HepG2 (cell line): ENCODE results near the gene HIVEP2. TPM values are rescaled to one million over a fixed set of nuclear protein-coding genes. Genes with fewer than 3 reads are reported as not detected.

Experiments used
- ATAC-seq: fragments of 200-7000 bp; cut with Tn5 transposase; 3 replicates; pipeline ENCODE4 v1.9.1; 2020; ENCODE audit warnings: mild to moderate bottlenecking, moderate library complexity
- BruUV-seq: library from RNA; stranded (reverse); fragments of 400-500 nt; replicated peaks from 2 replicates; lab custom pipeline; 2021; lab: Mats Ljungman, UMichigan
- CTCF ChIA-PET: fragments of 300-600 bp; formaldehyde crosslinking; extraction: SDS; loops from one replicate; lab custom pipeline; 2021; ENCODE audit warnings: low total read pairs, inconsistent platforms, low intra/inter-chr PET ratio; lab: Yijun Ruan, JAX
- POLR2A ChIA-PET: fragments of 350-600 bp; sonication (Branson Sonifier 250); formaldehyde crosslinking; loops from one replicate; lab custom pipeline; 2020; ENCODE audit warnings: antibody characterized with exemption, inconsistent platforms; lab: Yijun Ruan, JAX
- DNase-seq: peaks from one replicate; pipeline ENCODE4 v3.0.0-alpha.2; 2015; ENCODE audit warnings: low spot score
- FAIRE-seq: peaks from 3 replicates; lab custom pipeline; 2011; peaks lifted over from hg19 to GRCh38; lab: Jason Lieb, UNC
- H2AFZ ChIP-seq: one replicate; pipeline ENCODE4 v1.6.1; 2011; ENCODE audit warnings: low read length, inconsistent platforms
- H3K27ac ChIP-seq: fragments of 300-600 bp; 3 replicates; pipeline ENCODE4 v1.8.0; 2011; ENCODE audit warnings: mixed run types, mild to moderate bottlenecking, mixed read lengths, low read length, inconsistent platforms; ENCODE audit not compliant: insufficient read depth; ENCODE audit errors: extremely low read length
- H3K27me3 ChIP-seq, 2 experiments: fragments of 200-600 bp in 1 of 2; 2 replicates in 1 of 2; 3 replicates in 1 of 2; pipeline versions ENCODE4 v1.6.0 to v1.8.0; 2011; ENCODE audit warnings: low read length in 2 of 2, mild to moderate bottlenecking in 2 of 2, moderate library complexity in 2 of 2, inconsistent platforms in 1 of 2; ENCODE audit not compliant: insufficient read depth in 2 of 2, control insufficient read depth in 1 of 2
- H3K36me3 ChIP-seq, 2 experiments: fragments of 200-600 bp in 1 of 2; replicated peaks in 1 of 2; 2 replicates in 1 of 2; 3 replicates in 1 of 2; pipeline versions ENCODE4 v1.5.1 to v1.8.0; 2011; ENCODE audit warnings: low read length in 2 of 2, inconsistent platforms in 1 of 2; ENCODE audit not compliant: insufficient read depth in 2 of 2, control insufficient read depth in 1 of 2
- H3K4me1 ChIP-seq: 2 replicates; pipeline ENCODE4 v1.5.1; 2012; ENCODE audit warnings: low read length, inconsistent platforms; ENCODE audit not compliant: insufficient read depth
- H3K4me2 ChIP-seq: 2 replicates; pipeline ENCODE4 v1.6.0; 2011; ENCODE audit warnings: low read depth, low read length, inconsistent platforms
- H3K4me3 ChIP-seq, 3 experiments: fragments of 200-600 bp in 1 of 3; sonication (generic), shearing (Covaris generic) in 1 of 3; replicated peaks in 1 of 3; 2 replicates each; pipeline ENCODE4 v1.5.1; 2011 to 2016; ENCODE audit warnings: low read length in 3 of 3, inconsistent platforms in 2 of 3, low read depth in 2 of 3, mild to moderate bottlenecking in 2 of 3, control low read depth in 1 of 3, mixed read lengths in 1 of 3; ENCODE audit not compliant: insufficient read depth in 1 of 3
- H3K79me2 ChIP-seq: one replicate; pipeline ENCODE4 v1.6.1; 2011; ENCODE audit warnings: low read length, inconsistent platforms; ENCODE audit not compliant: insufficient read depth
- H3K9ac ChIP-seq: 2 replicates; pipeline ENCODE4 v1.6.0; 2011; ENCODE audit warnings: mild to moderate bottlenecking, low read depth, low read length, inconsistent platforms; ENCODE audit not compliant: insufficient read depth
- H3K9me3 ChIP-seq: 2 replicates; pipeline ENCODE4 v1.5.1; 2012; ENCODE audit warnings: mild to moderate bottlenecking, low read length
- H4K20me1 ChIP-seq: 2 replicates; pipeline ENCODE4 v1.6.0; 2011; ENCODE audit warnings: inconsistent platforms, mild to moderate bottlenecking, low read length, moderate library complexity; ENCODE audit not compliant: insufficient read depth
- ATM ChIP-seq: fragments of 450-650 bp; IDR thresholded peaks from 2 replicates; pipeline ENCODE4 v1.7.1; 2017; ENCODE audit warnings: mild to moderate bottlenecking, borderline replicate concordance
- EEA1 ChIP-seq: sonication (generic); formaldehyde crosslinking; IDR thresholded peaks from 2 replicates; pipeline ENCODE4 v1.5.1; 2020; ENCODE audit warnings: mild to moderate bottlenecking, missing genetic modification reagents, borderline replicate concordance
- EP300 ChIP-seq, 3 experiments: sonication (generic) in 1 of 3; formaldehyde crosslinking in 1 of 3; IDR thresholded peaks; 2 replicates each; pipeline versions ENCODE4 v1.5.1 to v1.6.1; 2011 to 2020; ENCODE audit warnings: low read depth in 2 of 3, low read length in 2 of 3, borderline replicate concordance in 1 of 3, improper control_type of control experiment in 1 of 3, mild to moderate bottlenecking in 1 of 3, missing genetic modification reagents in 1 of 3, moderate library complexity in 1 of 3
- FUBP1 ChIP-seq: sonication (generic); formaldehyde crosslinking; IDR thresholded peaks from 2 replicates; pipeline ENCODE4 v1.5.1; 2020; ENCODE audit warnings: missing genetic modification reagents, mild to moderate bottlenecking, borderline replicate concordance
- HNF4A ChIP-seq: sonication (generic); formaldehyde crosslinking; IDR thresholded peaks from 2 replicates; pipeline ENCODE4 v1.4.0; 2020; ENCODE audit warnings: missing genetic modification reagents
- KDM2A ChIP-seq: sonication (generic); formaldehyde crosslinking; IDR thresholded peaks from 2 replicates; pipeline ENCODE4 v1.4.0; 2020; ENCODE audit warnings: low read depth, missing genetic modification reagents, borderline replicate concordance
- NFE2 ChIP-seq: sonication (generic); formaldehyde crosslinking; IDR thresholded peaks from 2 replicates; pipeline ENCODE4 v1.4.0; 2020; ENCODE audit warnings: missing genetic modification reagents
- PAWR ChIP-seq: sonication (generic); formaldehyde crosslinking; IDR thresholded peaks from 2 replicates; pipeline ENCODE4 v1.4.0; 2020; ENCODE audit warnings: missing genetic modification reagents, mild to moderate bottlenecking, borderline replicate concordance
- POLR2AphosphoS5 ChIP-seq: IDR thresholded peaks from 2 replicates; pipeline ENCODE4 v1.6.1; 2012; ENCODE audit warnings: low read depth, low read length
- SMAD1 ChIP-seq: sonication (generic); formaldehyde crosslinking; IDR thresholded peaks from 2 replicates; pipeline ENCODE4 v1.4.0; 2020; ENCODE audit warnings: missing genetic modification reagents, low read depth, mild to moderate bottlenecking, borderline replicate concordance
- SNAPC5 ChIP-seq: sonication (generic); formaldehyde crosslinking; IDR thresholded peaks from 2 replicates; pipeline ENCODE4 v1.8.1; 2023; ENCODE audit warnings: mild to moderate bottlenecking, missing genetic modification reagents, borderline replicate concordance
- YEATS4 ChIP-seq: sonication (generic); formaldehyde crosslinking; IDR thresholded peaks from 2 replicates; pipeline ENCODE4 v1.4.0; 2020; ENCODE audit warnings: missing genetic modification reagents, borderline replicate concordance
- ZFP36 ChIP-seq: fragments of 150-350 bp; IDR thresholded peaks from 2 replicates; pipeline ENCODE4 v1.6.1; 2018; ENCODE audit warnings: borderline replicate concordance, low read length, low read depth; ENCODE audit not compliant: partially characterized antibody
- ZMYM3 ChIP-seq: sonication (generic); formaldehyde crosslinking; IDR thresholded peaks from 2 replicates; pipeline ENCODE4 v1.5.1; 2020; ENCODE audit warnings: mild to moderate bottlenecking, missing genetic modification reagents
- ZNF326 ChIP-seq: sonication (generic); formaldehyde crosslinking; IDR thresholded peaks from 2 replicates; pipeline ENCODE4 v1.4.0; 2020; ENCODE audit warnings: missing genetic modification reagents, borderline replicate concordance
- ZNF577 ChIP-seq: sonication (generic); formaldehyde crosslinking; IDR thresholded peaks from 2 replicates; pipeline ENCODE4 v1.4.0; 2020; ENCODE audit warnings: mild to moderate bottlenecking, low read depth, missing genetic modification reagents, borderline replicate concordance
- ZNF83 ChIP-seq: sonication (generic); formaldehyde crosslinking; IDR thresholded peaks from 2 replicates; pipeline ENCODE4 v1.4.0; 2020; ENCODE audit warnings: missing genetic modification reagents, mild to moderate bottlenecking, borderline replicate concordance
- WGBS: methylation state at CpG from one replicate; pipeline ENCODE4 v1.1.6; 2017; ENCODE audit warnings: low lambda C conversion rate; 5-methylcytosine and 5-hydroxymethylcytosine counted together
- in situ Hi-C: cut with HindIII; loops from 2 replicates; pipeline ENCODE4 v1.10.0; 2017; ENCODE audit warnings: low pct_unique_long_range_greater_than_20kb; ENCODE audit not compliant: extremely low pct_ligation_motif_present
- intact Hi-C: fragments of 100-400 bp; cut with micrococcal nuclease; formaldehyde crosslinking; loops from one replicate; pipeline ENCODE4 v1.10.0; 2022; ENCODE audit not compliant: unreplicated experiment
- polyA plus RNA-seq, 8 experiments: library from polyadenylated mRNA; depleted of rRNA in 3 of 8; stranded (reverse) in 7 of 8; unstranded in 1 of 8; fragments of >200 nt; fragmentation: Illumina TruSeq in 4 of 8; extraction: Trizol in 4 of 8; gene quantifications; 2 replicates each; pipeline versions ENCODE4 v1.2.1 to v1.2.3, GENCODE V29; 2011 to 2016; ENCODE audit warnings: low read depth in 4 of 8, missing spikeins in 1 of 8, mixed read lengths in 1 of 8; ENCODE audit not compliant: insufficient read depth in 1 of 8
- total RNA-seq, 5 experiments: library from RNA; depleted of rRNA; stranded (reverse); fragments of >200 nt; fragmentation: Illumina TruSeq; extraction: Trizol; gene quantifications; 2 replicates each; pipeline ENCODE4 v1.2.3, GENCODE V29; 2016; ENCODE audit warnings: low read depth in 1 of 5

The HIVEP2 gene
- total and polyA plus RNA-seq, 2 of the 13 experiments (the other 11 are each of a cell fraction or from before 2014, with no cell fraction given), result 3.4 to 12.9 TPM

- in situ Hi-C loops, result no loop called here
- no peaks in the 10 kb centered on the region for H3K79me2 ChIP-seq
- no peak for FAIRE-seq
- intact Hi-C loops, result no loop called here
- DNase-seq, result no peak
- BruUV-seq, result no TSS peak
- H2AFZ ChIP-seq, result no peak overlapping the region
- no peaks in the 10 kb centered on the region for H3K4me1 ChIP-seq
- ATAC-seq, result no peak
- H3K4me2 ChIP-seq, result no peak overlapping the region
- CTCF ChIA-PET, result no interaction called here
- TF ChIP-seq ZMYM3 (CRISPR knock-in tag) (no peak), EEA1 (CRISPR knock-in tag) (no peak), ZNF83 (no peak), SMAD1 (CRISPR knock-in tag) (no peak), ZNF326 (CRISPR knock-in tag) (no peak)
- H3K27ac ChIP-seq, result no peak overlapping the region
- 89% methylated on average over 4 of the region's 4 CpGs for WGBS
- H3K36me3 ChIP-seq, result no peaks in the 10 kb centered on the region
- no peak overlapping the region for H3K9ac ChIP-seq
- no peak overlapping the region for H3K4me3 ChIP-seq
- no peaks in the 10 kb centered on the region; the same call in 1 of the 2 replicates for H4K20me1 ChIP-seq
- no peaks in the 10 kb centered on the region for H3K9me3 ChIP-seq
- no peaks in the 10 kb centered on the region for H3K27me3 ChIP-seq
- POLR2A ChIA-PET, result no interaction called here
Observed at GRCh38 chr6:142912125-142912524, 32.9 kb downstream of the HIVEP2 start.

GRCh38 chr6:142911430-142911829, 33.5 kb downstream of the HIVEP2 start:
- POLR2A ChIA-PET, result no interaction called here
- H2AFZ ChIP-seq, result no peak overlapping the region
- no peaks in the 10 kb centered on the region for H3K9me3 ChIP-seq
- no peak overlapping the region for H3K9ac ChIP-seq
- no peaks in the 10 kb centered on the region for H3K4me1 ChIP-seq
- H4K20me1 ChIP-seq, result no peaks in the 10 kb centered on the region; the same call in 1 of the 2 replicates
- H3K4me3 ChIP-seq, result no peak overlapping the region
- no peak overlapping the region for H3K4me2 ChIP-seq
- in situ Hi-C loops, result no loop called here
- intact Hi-C loops, result no loop called here
- WGBS, result 87% methylated on average over 2 of the region's 2 CpGs
- CTCF ChIA-PET, result no interaction called here
- no peaks in the 10 kb centered on the region for H3K36me3 ChIP-seq
- no TSS peak for BruUV-seq
- ATAC-seq (no peak), FAIRE-seq (no peak), DNase-seq (no peak)
- H3K27ac ChIP-seq, result no peak overlapping the region
- H3K27me3 ChIP-seq, result no peaks in the 10 kb centered on the region
- no peaks in the 10 kb centered on the region for H3K79me2 ChIP-seq
- TF ChIP-seq PAWR (CRISPR knock-in tag) (no peak), FUBP1 (no peak), YEATS4 (no peak), ZFP36 (no peak), ATM (no peak), NFE2 (CRISPR knock-in tag) (no peak), SNAPC5 (CRISPR knock-in tag) (no peak), POLR2AphosphoS5 (no peak), EP300 (IDR thresholded peaks at IDR 0.05; ENCODE audit: low read depth in 2 of 2, low read length in 2 of 2) (no peak), EP300 (CRISPR knock-in tag; IDR thresholded peaks at IDR 0.05; ENCODE audit: borderline replicate concordance) (no peak), KDM2A (CRISPR knock-in tag) (no peak), HNF4A (CRISPR knock-in tag) (no peak), ZNF577 (CRISPR knock-in tag) (no peak)
